NCI-H526 treated with DMSO at 0.1 percent for 48 hours (cell line): Measurements from ENCODE around the gene HUNK.
A peak's percentile ranks its signal among the peaks of the same experiment; 100 is the strongest.
"Not testable (repeated sequence)": the region's sequence is repeated elsewhere in the genome, so short reads cannot be mapped to it uniquely, and the experiment has no call there.

Experiments used
- DNase-seq: peaks from one replicate; lab custom pipeline; 2025; lab: John Stamatoyannopoulos, UW

HUNK gene

GRCh38 chr21:31993826-31994825 is 121.3 kb downstream of the HUNK start:
- DNase-seq: no peak

GRCh38 chr21:31997191-31997590 is 124.4 kb downstream of the HUNK start:
- no peak for DNase-seq

GRCh38 chr21:31999810-32000468 is 127.1 kb downstream of the HUNK start:
- no peak for DNase-seq

DNA sequence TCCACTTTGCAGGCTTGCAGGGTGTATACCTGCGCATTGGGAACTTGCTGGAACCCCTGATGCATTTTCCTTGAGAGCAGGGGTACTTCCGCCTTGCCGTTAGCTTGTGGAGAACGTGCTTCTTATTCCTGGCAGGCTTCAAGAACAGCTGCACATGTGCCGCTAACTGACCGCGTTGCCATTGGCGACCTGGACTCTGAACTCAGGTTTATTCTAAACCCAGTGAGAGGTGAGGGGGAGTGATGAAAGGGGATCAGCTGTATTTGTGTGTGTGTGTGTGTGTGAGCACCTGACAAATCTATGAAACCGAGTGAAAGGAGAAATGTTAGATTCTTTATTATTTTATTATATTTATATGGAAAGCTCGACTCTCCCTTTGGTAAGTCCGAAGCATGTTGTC is 128.6 kb downstream of the HUNK start:
- peak; percentile 5 for DNase-seq

GRCh38 chr21:32003411-32003810 is 130.6 kb downstream of the HUNK start:
- no peak for DNase-seq

DNA sequence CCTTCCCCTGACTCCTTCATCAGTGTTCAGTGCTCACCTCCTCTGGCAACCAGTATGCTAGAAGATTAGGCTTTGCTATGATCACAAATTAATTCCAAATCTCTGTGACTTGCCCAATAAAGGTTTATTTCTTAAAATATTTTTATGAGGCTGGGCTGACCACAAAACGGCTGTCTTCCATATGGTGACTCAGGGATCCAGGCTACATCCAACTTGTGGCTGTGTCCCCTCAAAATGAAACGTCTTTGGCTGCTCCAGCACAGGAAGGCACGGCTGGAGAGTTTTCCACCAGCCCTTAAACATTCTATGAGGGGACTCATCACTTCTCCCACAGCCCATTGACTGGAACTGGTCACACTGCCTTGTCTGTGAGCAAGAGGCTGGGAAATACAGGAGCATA is 131.5 kb downstream of the HUNK start:
- no peak for DNase-seq

DNA sequence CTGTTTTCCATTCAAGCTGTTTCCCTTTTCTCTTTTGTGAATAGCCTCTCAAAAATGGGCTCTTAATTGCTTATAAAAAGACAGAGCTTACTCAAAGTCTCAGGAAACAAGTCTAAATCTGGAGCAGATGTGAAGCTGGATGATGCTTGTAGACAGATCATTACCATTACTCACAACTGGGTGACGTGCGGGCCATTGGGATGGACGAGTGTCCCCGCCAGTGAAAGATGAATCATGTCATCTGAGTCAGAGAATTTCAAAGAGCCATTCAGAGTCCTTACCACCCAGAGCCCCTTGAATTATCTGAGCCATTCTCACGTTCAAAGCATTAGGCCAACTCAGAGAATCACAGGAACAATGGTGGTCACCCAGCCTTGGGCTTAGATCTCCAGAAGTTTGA is 134.6 kb downstream of the HUNK start:
- no peak for DNase-seq

GRCh38 chr21:32008714-32009113 is 135.9 kb downstream of the HUNK start:
- DNase-seq: no peak

DNA sequence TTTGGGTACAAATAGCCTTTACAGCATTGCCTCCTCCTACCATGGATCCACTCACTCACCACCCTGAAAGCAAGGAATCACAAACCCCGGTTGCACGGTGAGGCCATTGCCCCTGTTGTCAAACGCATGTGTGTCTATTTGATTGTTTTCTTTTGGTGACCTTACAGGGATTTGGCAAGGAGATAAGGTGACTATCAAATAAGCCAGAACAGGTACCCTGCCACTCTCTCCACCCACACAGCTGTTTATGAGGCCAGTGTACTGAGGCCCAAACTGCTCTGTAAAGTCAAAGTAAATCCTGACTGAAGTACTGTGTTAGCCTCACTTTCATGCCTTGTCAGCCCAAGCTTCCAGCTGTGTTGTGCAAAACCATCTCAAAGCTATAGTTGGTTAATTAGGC is 136.4 kb downstream of the HUNK start:
- DNase-seq: no peak

GRCh38 chr21:32015461-32016139 is 142.8 kb downstream of the HUNK start:
- DNase-seq: no peak

- no peak for DNase-seq
These were observed 145.6 kb downstream of the HUNK start for GRCh38 chr21:32018381-32018780.

DNA sequence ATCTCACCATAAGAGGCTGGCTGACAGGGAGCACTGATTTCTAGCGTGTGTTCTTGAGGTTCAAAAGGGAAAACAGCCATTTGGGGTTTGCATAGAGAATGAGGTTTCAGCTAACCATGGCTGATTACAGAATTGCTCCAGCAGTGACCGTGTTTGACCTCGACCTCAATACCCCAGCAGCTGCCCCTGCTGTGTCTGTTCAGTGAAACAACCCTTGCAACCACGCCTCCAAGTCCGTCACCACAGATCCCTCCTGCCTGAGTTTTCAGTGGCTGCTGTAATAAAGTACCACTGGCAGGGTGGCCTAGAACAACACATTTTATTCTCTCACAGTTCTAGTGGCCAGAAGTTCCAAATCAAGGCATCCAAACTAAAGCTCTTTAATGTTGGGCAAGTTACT is 147.7 kb downstream of the HUNK start:
- no peak for DNase-seq

GRCh38 chr21:32021319-32021994 is 148.6 kb downstream of the HUNK start:
- DNase-seq: no peak

DNA sequence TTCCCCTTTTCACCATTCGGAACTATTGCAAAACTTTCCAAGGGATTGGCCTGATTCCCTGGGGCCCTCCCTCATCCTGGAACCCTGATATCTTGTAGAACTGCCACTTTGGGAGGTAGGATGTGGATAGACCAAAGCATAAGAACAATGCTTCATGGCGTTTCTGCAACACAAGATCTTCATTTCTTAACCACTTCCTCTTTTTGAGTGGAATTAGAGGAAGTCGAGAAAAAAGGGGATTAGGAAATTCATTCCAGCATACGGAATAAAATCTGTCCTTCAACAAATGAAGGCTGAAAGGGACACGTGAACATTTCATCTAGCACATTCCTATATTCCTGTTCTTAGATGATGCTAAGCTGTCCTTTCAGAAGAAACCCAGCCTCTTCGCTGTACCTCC is 149.3 kb downstream of the HUNK start:
- DNase-seq: no peak

- no peak for DNase-seq
These were observed 157.4 kb downstream of the HUNK start for GRCh38 chr21:32030146-32030652.

GRCh38 chr21:32034850-32035249 is 162.0 kb downstream of the HUNK start:
- no peak for DNase-seq

GRCh38 chr21:32035617-32036016 is 162.8 kb downstream of the HUNK start:
- DNase-seq: no peak

GRCh38 chr21:32036756-32037155 is 163.9 kb downstream of the HUNK start:
- no peak for DNase-seq

DNA sequence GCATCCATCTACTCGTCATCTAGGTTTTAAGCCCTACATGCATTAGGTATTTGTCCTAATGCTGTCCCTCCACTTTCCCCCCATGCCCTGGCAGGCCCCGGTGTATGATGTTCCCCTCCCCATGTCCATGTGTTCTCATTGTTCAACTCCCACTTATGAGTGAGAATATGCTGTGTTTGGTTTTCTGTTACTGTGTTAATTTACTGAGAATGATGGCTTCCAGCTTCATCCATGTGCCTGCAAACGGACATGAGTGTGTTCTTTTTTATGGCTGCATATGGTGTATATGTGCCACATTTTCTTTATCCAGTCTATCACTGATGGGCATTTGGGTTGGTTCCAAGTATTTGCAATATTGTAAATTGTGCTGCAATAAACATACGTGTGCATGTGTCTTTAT is 165.9 kb downstream of the HUNK start:
- DNase-seq: not testable (repeated sequence)

DNA sequence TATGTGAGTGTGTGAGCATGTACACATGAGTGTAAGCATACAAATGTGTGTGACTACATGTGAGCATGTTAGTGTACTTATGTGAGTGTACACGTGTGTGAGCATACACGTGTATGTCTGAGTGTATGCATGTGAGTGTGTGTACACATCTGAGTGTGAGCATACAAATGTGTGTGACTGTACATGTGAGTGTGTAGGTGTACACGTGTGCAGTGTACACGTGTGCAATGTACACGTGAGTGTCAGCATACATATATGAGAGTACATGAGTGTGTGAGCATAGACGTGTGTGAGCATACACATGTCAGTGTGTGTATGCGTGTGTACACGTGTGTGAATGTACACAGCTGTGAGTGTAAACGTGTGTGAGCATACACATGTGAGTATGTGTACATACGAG is 170.6 kb downstream of the HUNK start:
- DNase-seq: no peak

DNA sequence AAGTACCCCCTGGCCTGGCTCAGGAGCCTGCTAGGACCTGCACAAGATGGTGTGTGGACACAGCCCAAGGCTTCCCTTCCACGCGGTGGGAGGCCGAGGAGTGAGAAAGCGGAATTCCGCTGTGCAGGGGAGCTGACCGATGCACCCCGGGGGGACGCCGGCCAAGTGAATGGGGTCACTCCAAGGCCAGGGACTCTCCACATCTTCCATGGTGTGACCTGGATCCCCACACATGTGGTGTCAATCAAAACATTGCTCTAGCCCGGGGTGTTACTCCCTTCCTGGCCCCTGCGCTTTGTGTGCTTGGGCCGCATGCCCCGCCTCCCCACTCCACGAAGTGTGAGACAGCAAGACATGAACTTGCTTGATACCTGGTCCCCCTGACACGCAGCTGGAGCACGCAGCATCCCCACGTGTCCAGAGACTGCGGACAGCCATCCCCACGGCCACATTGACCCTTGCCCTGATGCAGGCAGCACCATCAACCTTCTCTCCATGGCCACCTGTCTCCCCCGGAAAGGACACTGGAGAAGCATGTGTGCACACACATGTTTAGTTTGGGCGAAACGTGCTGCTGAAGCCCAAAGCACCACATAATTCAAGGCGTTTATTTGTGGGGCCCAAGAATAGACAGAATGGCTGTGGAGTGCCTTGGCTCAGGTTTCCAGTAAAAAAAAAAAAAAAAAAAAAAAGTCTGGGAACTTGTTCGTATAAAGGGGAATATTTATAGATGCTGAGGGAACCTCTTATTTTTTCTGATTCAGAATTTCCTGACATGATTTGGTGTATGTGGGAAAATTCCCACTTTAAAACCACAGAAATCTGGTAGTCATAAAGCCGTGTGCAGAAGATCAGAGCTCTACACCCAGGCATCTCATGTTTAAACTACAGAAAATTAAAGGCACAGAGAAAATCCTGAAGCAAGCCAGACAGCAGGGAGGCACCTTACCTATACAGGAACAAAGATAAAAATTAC is 171.7 kb downstream of the HUNK start:
- no peak for DNase-seq
